Vagina (tissue), 2 donors: ENCODE data around the gene PRSS27.
"Not testable (repeated sequence)": the region's sequence is repeated elsewhere in the genome, so short reads cannot be mapped to it uniquely, and the experiment has no call there.

Experiments
- POLR2A ChIP-seq, 2 donors: fragments of 450-650 bp; IDR thresholded peaks; one replicate each; pipeline ENCODE4 v1.6.1; 2017; ENCODE audit warnings: antibody characterized with exemption in 2 of 2, mild to moderate bottlenecking in 2 of 2, moderate library complexity in 2 of 2
- TF ChIP-seq, protein P1 (sequence below), 3 experiments: fragments of 450-650 bp in 2 of 3; fragments of 200-600 bp in 1 of 3; sonication (generic) in 1 of 3; IDR thresholded peaks; one replicate each; pipeline ENCODE4 v1.5.1; 2017 to 2019; ENCODE audit warnings: antibody characterized with exemption in 3 of 3, mild to moderate bottlenecking in 2 of 3, moderate library complexity in 2 of 3

DNA sequence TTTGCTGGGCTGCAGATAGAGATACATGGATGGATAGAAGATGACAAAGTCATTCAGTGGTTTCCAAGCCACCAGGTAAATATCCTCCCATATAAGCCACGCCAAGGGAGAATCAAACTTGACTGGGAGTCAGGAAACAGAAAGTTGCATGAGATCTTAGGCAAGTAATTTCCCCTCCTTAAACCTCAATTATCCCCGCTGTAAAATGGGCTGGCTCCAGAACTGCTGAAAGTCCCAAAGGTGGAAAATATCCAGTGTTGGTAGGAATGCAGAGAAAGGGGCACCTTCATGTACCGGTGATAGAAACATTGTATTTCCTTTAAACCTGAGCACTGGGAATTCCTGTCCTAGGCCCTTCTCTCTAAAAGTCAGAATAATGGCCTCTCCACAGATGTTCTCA, 43.1 kb downstream of the PRSS27 start:
- TF ChIP-seq, protein P1, sequence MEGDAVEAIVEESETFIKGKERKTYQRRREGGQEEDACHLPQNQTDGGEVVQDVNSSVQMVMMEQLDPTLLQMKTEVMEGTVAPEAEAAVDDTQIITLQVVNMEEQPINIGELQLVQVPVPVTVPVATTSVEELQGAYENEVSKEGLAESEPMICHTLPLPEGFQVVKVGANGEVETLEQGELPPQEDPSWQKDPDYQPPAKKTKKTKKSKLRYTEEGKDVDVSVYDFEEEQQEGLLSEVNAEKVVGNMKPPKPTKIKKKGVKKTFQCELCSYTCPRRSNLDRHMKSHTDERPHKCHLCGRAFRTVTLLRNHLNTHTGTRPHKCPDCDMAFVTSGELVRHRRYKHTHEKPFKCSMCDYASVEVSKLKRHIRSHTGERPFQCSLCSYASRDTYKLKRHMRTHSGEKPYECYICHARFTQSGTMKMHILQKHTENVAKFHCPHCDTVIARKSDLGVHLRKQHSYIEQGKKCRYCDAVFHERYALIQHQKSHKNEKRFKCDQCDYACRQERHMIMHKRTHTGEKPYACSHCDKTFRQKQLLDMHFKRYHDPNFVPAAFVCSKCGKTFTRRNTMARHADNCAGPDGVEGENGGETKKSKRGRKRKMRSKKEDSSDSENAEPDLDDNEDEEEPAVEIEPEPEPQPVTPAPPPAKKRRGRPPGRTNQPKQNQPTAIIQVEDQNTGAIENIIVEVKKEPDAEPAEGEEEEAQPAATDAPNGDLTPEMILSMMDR (IDR thresholded peaks at IDR 0.05): not testable (repeated sequence)
- TF ChIP-seq POLR2A (IDR thresholded peaks at IDR 0.05): not testable (repeated sequence)
